ENCODE data around the gene PARVB. TPM values are rescaled to one million over a fixed set of nuclear protein-coding genes. Genes with fewer than 3 reads are reported as not detected.

The PARVB gene
- total RNA-seq, 4 donors from 2014 or later: 32.1 to 61.9 (median 41.9) TPM

- 80 to 82% methylated on average over 1 to 5 of the region's 15 CpGs for WGBS, 2 donors (ENCODE audit: low coverage in 1 of 2)
Observed at GRCh38 chr22:44098966-44099530, 74.9 kb downstream of the PARVB start.

GRCh38 chr22:44099696-44100095 lies 75.6 kb downstream of the PARVB start:
- Histone ChIP-seq H3K27me3 (no peaks in the 10 kb centered on the region), H3K4me3 (no peak overlapping the region), H3K4me1 (no peaks in the 10 kb centered on the region), H3K9me3 (no peaks in the 10 kb centered on the region), H3K36me3 (peaks cover 0 to 84% of the 10 kb centered on the region in 2 donors), H3K27ac (no peak overlapping the region)
- TF ChIP-seq POLR2A (IDR thresholded peaks at IDR 0.05): no peak
- TF ChIP-seq EP300 (IDR thresholded peaks at IDR 0.05): no peak
- no peak for TF ChIP-seq CTCF (IDR thresholded peaks at IDR 0.05)
- no peak for TF ChIP-seq POLR2AphosphoS5 (IDR thresholded peaks at IDR 0.05)
- no peak for ATAC-seq
- 86 to 96% methylated on average over 4 to 7 of the region's 13 CpGs for WGBS, 2 donors (ENCODE audit: low coverage in 1 of 2)

More at GRCh38 chr22:44098966-44099530, 74.9 kb downstream of the PARVB start:
- Histone ChIP-seq H3K9me3 (no peaks in the 10 kb centered on the region), H3K4me3 (no peak overlapping the region), H3K4me1 (no peaks in the 10 kb centered on the region), H3K27ac (no peak overlapping the region), H3K27me3 (no peaks in the 10 kb centered on the region), H3K36me3 (peaks cover 0 to 84% of the 10 kb centered on the region in 2 donors)
- no peak for ATAC-seq
- TF ChIP-seq POLR2A (IDR thresholded peaks at IDR 0.05) (no peak), EP300 (IDR thresholded peaks at IDR 0.05) (no peak), POLR2AphosphoS5 (IDR thresholded peaks at IDR 0.05) (no peak)

- Histone ChIP-seq H3K36me3 (peaks cover 0 to 83% of the 10 kb centered on the region in 2 donors), H3K4me1 (no peaks in the 10 kb centered on the region), H3K27me3 (no peaks in the 10 kb centered on the region), H3K27ac (no peak overlapping the region), H3K4me3 (no peak overlapping the region), H3K9me3 (no peaks in the 10 kb centered on the region)
- WGBS, 2 donors (ENCODE audit: low coverage in 1 of 2): 94% methylated on average over 3 of the region's 13 CpGs; no CpG with 5 or more reads in 1 of the 2 donors
- ATAC-seq: no peak
- TF ChIP-seq CTCF (IDR thresholded peaks at IDR 0.05) (no peak), POLR2AphosphoS5 (IDR thresholded peaks at IDR 0.05) (no peak), POLR2A (IDR thresholded peaks at IDR 0.05) (no peak), EP300 (IDR thresholded peaks at IDR 0.05) (no peak)
Observed at GRCh38 chr22:44100411-44100810, 76.3 kb downstream of the PARVB start.

GRCh38 chr22:44102121-44102520 lies 78.0 kb downstream of the PARVB start:
- H3K9me3 ChIP-seq: no peaks in the 10 kb centered on the region
- H3K36me3 ChIP-seq: peaks cover 0 to 66% of the 10 kb centered on the region in 2 donors
- WGBS, 2 donors (ENCODE audit: low coverage in 1 of 2): 94 to 100% methylated on average over 1 to 2 of the region's 4 CpGs
- H3K27ac ChIP-seq: no peak overlapping the region
- H3K4me3 ChIP-seq: no peak overlapping the region
- no peak for ATAC-seq
- no peaks in the 10 kb centered on the region for H3K4me1 ChIP-seq
- no peak for TF ChIP-seq POLR2A (IDR thresholded peaks at IDR 0.05)
- TF ChIP-seq POLR2AphosphoS5 (IDR thresholded peaks at IDR 0.05): no peak
- TF ChIP-seq EP300 (IDR thresholded peaks at IDR 0.05): no peak
- no peak for TF ChIP-seq CTCF (IDR thresholded peaks at IDR 0.05)
- H3K27me3 ChIP-seq: no peaks in the 10 kb centered on the region

- no peak for ATAC-seq
- TF ChIP-seq POLR2A (IDR thresholded peaks at IDR 0.05): no peak
- no peak for TF ChIP-seq CTCF (IDR thresholded peaks at IDR 0.05)
- no peak for TF ChIP-seq POLR2AphosphoS5 (IDR thresholded peaks at IDR 0.05)
- TF ChIP-seq EP300 (IDR thresholded peaks at IDR 0.05): no peak
- Histone ChIP-seq H3K27ac (no peak overlapping the region), H3K9me3 (no peaks in the 10 kb centered on the region), H3K27me3 (no peaks in the 10 kb centered on the region), H3K4me1 (no peaks in the 10 kb centered on the region), H3K36me3 (peaks cover 0 to 59% of the 10 kb centered on the region in 2 donors), H3K4me3 (no peak overlapping the region)
- 80% methylated on average over 1 of the region's 3 CpGs; no CpG with 5 or more reads in 1 of the 2 donors for WGBS, 2 donors (ENCODE audit: low coverage in 1 of 2)
Observed at GRCh38 chr22:44102856-44103255, 78.8 kb downstream of the PARVB start.
